Measurements from ENCODE around the gene FAM117B.
"Not testable (repeated sequence)": the region's sequence is repeated elsewhere in the genome, so short reads cannot be mapped to it uniquely, and the experiment has no call there.

The FAM117B gene

GRCh38 chr2:202705446-202706020 is 70.8 kb downstream of the FAM117B start:
- no peak for DNase-seq

- not testable (repeated sequence) for DNase-seq
These were observed 80.5 kb downstream of the FAM117B start for GRCh38 chr2:202714971-202715935.

- DNase-seq: no peak
These were observed 81.4 kb downstream of the FAM117B start for GRCh38 chr2:202716114-202716718.

- no peak for DNase-seq
These were observed 82.3 kb downstream of the FAM117B start for GRCh38 chr2:202716953-202717597.

GRCh38 chr2:202717598-202718310 is 83.0 kb downstream of the FAM117B start:
- DNase-seq: no peak

- no peak for DNase-seq
These were observed 83.8 kb downstream of the FAM117B start for GRCh38 chr2:202718614-202719013.

GRCh38 chr2:202720226-202720625 is 85.5 kb downstream of the FAM117B start:
- DNase-seq: no peak

GRCh38 chr2:202721621-202722020 is 86.9 kb downstream of the FAM117B start:
- no peak for DNase-seq

- DNase-seq: no peak
These were observed 89.0 kb downstream of the FAM117B start for GRCh38 chr2:202723746-202724145.

- no peak for DNase-seq
These were observed 91.3 kb downstream of the FAM117B start for GRCh38 chr2:202726070-202726469.

- no peak for DNase-seq
These were observed 102.1 kb downstream of the FAM117B start for GRCh38 chr2:202736826-202737225.

- no peak for DNase-seq
These were observed 108.8 kb downstream of the FAM117B start for GRCh38 chr2:202743613-202744012.

GRCh38 chr2:202749477-202749876 is 114.7 kb downstream of the FAM117B start:
- DNase-seq: no peak

GRCh38 chr2:202750763-202751427 is 116.1 kb downstream of the FAM117B start:
- no peak for DNase-seq

GRCh38 chr2:202752071-202752470 is 117.3 kb downstream of the FAM117B start:
- DNase-seq: no peak

GRCh38 chr2:202754936-202755335 is 120.2 kb downstream of the FAM117B start:
- DNase-seq: no peak

GRCh38 chr2:202756598-202756997 is 121.8 kb downstream of the FAM117B start:
- DNase-seq: no peak

GRCh38 chr2:202757339-202757738 is 122.6 kb downstream of the FAM117B start:
- DNase-seq: no peak

GRCh38 chr2:202758128-202758527 is 123.4 kb downstream of the FAM117B start:
- DNase-seq: no peak

- no peak for DNase-seq
These were observed 123.8 kb downstream of the FAM117B start for GRCh38 chr2:202758604-202759003.

- no peak for DNase-seq
These were observed 126.1 kb downstream of the FAM117B start for GRCh38 chr2:202760848-202761247.

- DNase-seq: no peak
These were observed 127.8 kb downstream of the FAM117B start for GRCh38 chr2:202762556-202762955.
